Fibroblast of villous mesenchyme (primary cell): ENCODE results near the gene NRG2. TPM values are rescaled to one million over a fixed set of nuclear protein-coding genes. Genes with fewer than 3 reads are reported as not detected.

ENCODE experiments used
- DNase-seq: peaks from one replicate; pipeline ENCODE4 v3.0.0-alpha.2; 2010; ENCODE audit warnings: low read depth
- H3K4me3 ChIP-seq: 2 replicates; pipeline ENCODE4 v1.5.1; 2011; ENCODE audit warnings: low read depth, mild to moderate bottlenecking, low read length
- total RNA-seq: library from RNA; depleted of rRNA; stranded (reverse); fragments of >200 nt; gene quantifications from 2 replicates; pipeline ENCODE4 v1.2.3, GENCODE V29; 2012
- TF ChIP-seq, protein P1 (sequence below): IDR thresholded peaks from 2 replicates; pipeline ENCODE4 v1.5.1; 2012; ENCODE audit warnings: low read depth, mild to moderate bottlenecking, low read length; ENCODE audit not compliant: insufficient read depth

The NRG2 gene
- total RNA-seq, 1 donor: under 0.01 TPM

DNA sequence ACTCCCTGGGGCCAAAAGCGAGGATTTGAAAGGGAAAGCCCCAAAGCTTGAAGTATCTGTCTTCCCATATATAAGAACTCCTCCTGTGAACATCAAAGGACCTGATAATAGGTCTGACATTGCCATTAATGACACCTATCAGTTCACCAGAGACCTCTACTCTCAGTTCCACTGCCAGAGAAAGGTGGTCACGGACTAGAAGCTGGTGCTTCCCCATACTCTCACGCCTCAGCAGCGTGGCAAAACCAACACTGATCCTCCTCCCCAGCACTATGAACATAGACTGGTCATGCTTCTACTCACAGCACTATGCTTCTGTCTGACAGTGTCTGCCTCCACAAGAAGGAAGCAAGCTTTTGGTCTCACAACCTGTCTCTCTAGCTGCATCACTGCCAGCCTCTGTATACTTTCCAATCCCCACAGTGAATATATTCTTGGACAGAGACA lies 37.9 kb downstream of the NRG2 start:
- no peak for DNase-seq
- no peak overlapping the region for H3K4me3 ChIP-seq
- TF ChIP-seq, protein P1, sequence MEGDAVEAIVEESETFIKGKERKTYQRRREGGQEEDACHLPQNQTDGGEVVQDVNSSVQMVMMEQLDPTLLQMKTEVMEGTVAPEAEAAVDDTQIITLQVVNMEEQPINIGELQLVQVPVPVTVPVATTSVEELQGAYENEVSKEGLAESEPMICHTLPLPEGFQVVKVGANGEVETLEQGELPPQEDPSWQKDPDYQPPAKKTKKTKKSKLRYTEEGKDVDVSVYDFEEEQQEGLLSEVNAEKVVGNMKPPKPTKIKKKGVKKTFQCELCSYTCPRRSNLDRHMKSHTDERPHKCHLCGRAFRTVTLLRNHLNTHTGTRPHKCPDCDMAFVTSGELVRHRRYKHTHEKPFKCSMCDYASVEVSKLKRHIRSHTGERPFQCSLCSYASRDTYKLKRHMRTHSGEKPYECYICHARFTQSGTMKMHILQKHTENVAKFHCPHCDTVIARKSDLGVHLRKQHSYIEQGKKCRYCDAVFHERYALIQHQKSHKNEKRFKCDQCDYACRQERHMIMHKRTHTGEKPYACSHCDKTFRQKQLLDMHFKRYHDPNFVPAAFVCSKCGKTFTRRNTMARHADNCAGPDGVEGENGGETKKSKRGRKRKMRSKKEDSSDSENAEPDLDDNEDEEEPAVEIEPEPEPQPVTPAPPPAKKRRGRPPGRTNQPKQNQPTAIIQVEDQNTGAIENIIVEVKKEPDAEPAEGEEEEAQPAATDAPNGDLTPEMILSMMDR: no peak

DNA sequence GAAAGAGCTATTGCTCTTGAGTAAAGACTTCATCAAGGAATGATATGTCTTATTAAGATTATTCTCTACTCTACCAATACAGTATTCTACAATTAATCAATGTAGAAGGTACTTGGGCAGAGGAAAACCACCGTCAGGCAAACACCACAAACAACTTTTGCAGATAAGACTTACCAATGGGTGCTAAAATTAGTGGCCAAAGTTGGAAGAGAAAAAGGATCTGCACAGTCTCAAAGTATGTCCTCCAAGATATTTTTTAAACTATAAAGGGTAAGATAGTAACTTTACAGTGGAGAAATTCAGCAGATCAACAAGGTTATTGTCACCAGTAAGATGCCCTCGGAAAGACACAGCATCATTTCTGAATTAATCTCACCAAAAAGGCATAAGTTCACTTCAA lies 38.9 kb downstream of the NRG2 start:
- TF ChIP-seq, protein P1: no peak
- DNase-seq: no peak
- no peak overlapping the region for H3K4me3 ChIP-seq

DNA sequence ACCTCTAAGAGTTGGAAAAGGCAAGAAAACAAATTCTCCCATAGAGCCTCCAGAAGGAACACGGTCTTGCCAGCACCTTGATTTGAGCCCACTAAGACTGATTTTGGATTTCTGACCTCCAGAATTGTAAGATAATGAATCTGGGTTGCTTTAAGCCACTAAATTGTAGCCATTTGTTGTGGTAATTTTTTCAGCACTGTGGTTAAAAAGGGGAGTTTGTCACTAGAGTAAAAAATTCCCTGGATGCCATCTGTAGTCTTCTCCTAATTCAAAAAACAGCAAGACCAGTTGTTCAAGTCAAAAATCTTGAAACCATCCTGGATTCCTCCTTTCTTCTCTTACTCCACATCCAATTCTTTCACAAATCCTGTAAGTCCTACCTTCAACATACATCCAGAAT lies 39.6 kb downstream of the NRG2 start:
- no peak overlapping the region for H3K4me3 ChIP-seq
- no peak for DNase-seq

DNA sequence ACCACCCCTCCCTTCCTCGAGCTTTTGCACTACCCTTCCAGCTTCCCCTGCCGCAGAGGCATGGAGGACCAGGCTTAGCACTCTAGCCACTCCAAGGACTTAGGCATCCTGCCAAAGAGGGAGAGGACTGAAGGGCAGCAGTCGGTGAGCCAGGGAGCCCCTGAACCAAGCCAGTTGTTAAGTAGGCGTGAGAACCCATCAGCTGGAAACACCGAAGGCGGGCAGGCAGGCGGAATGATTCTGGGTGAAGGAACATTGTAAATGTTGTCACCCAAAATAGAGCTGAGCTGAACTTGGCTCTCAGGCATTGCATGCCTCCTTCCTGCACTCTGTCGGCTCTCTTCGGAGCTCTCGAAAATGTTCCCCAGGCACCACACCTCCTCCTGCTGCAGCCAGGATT lies 42.8 kb downstream of the NRG2 start:
- TF ChIP-seq, protein P1: no peak
- no peak overlapping the region for H3K4me3 ChIP-seq
- DNase-seq: no peak

More for the DNA sequence above, 39.6 kb downstream of the NRG2 start:
- TF ChIP-seq, protein P1: no peak

DNA sequence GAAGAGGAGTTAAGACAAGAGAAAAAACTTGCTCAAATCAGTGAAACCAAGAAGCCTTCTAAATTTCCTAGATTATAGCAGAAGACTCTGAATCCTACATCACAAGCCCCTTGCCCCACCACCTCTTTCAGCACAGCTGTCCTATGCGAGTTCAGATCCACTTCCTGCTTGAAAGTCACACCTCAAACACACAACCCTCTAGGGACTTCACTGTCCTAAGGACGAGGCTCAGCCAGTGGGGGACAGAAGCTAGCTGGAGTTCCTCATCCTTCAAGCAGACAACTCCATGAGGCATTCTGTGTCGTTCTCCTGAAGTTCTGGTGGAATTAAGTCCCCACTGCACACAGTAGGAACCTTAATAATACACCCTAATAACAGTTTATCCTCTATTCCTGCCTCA lies 44.3 kb downstream of the NRG2 start:
- TF ChIP-seq, protein P1: no peak
- H3K4me3 ChIP-seq: no peak overlapping the region
- no peak for DNase-seq

DNA sequence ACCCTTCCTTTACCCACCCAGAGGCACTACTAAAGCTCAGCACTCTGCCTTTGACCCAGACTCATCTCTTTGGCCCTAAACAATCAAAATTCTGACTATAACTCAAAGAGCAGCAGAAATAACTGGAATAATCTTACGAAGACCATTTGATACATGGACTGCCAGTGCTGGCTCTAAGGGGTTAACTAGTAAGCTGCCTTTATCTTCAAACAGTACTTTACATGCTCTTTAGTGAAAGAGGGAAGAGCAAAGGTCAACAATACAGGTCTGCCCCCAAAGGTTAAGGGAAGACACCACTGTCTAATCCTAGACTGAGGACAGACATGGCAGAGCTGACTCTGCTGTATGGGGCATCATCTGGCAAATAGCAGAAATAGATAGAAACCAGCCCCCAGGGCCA lies 45.8 kb downstream of the NRG2 start:
- no peak for DNase-seq
- H3K4me3 ChIP-seq: no peak overlapping the region
- TF ChIP-seq, protein P1: no peak

DNA sequence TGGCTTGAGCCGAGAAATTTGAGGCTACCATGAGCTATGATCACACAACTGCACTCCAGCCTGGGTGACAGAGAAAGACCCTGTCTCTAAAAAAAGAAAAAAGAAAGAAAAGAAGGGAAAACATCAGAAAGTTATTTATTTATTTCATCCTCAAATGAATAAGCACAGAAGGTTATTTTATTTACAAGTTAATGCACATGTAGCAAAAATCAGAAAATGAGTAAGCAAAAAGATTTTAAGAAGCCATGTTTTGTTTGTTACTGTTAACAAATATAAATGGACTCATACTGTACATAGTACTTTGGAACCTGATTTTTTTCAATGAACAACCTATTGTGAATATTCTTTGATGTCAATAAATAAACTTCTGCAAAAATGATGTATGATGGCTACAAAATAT lies 47.2 kb downstream of the NRG2 start:
- TF ChIP-seq, protein P1: no peak
- no peak for DNase-seq
- no peak overlapping the region for H3K4me3 ChIP-seq
